GM15510 (cell line): ENCODE results near the gene NECTIN2.

ENCODE experiments used
- POLR2A ChIP-seq: IDR thresholded peaks from 3 replicates; pipeline ENCODE4 v1.6.1; 2011; ENCODE audit warnings: borderline replicate concordance; ENCODE audit not compliant: insufficient read length; ENCODE audit errors: extremely low read depth

The NECTIN2 gene

DNA sequence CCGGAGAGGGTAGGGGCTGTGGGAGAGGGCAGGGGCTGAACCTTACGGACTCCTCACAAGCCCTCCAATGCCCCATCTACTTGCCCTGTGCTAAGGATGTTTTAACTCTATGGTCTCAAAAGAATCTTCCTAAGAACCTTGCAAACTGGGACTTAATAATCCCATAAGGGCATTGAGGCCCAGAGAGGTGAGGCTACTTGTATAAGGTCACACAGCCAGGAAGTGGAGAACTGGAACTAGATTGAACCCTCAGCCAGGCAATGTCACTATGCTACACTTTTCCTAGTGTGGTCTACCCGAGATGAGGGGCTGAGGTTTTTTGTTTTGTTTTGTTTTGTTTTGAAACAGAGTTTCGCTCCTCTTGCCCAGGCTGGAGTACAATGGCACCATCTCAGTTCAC lies 85.4 kb downstream of the NECTIN2 start:
- TF ChIP-seq POLR2A, result no peak
